IPS-20b (cell line): ENCODE measurements around the gene MRPS2.
"Not testable (repeated sequence)": the region's sequence is repeated elsewhere in the genome, so short reads cannot be mapped to it uniquely, and the experiment has no call there.

Experiments
- H3K27ac ChIP-seq: one replicate; pipeline ENCODE4 v1.5.1; 2013; ENCODE audit warnings: low read length
- H3K27me3 ChIP-seq: 2 replicates; pipeline ENCODE4 v1.6.1; 2013; ENCODE audit warnings: mild to moderate bottlenecking, low read length, inconsistent platforms; ENCODE audit not compliant: insufficient read depth
- H3K36me3 ChIP-seq: 2 replicates; pipeline ENCODE4 v1.6.1; 2013; ENCODE audit warnings: low read depth, mild to moderate bottlenecking, inconsistent platforms, low read length, moderate library complexity; ENCODE audit not compliant: insufficient read depth
- H3K4me1 ChIP-seq: 2 replicates; pipeline ENCODE4 v1.6.1; 2013; ENCODE audit warnings: mild to moderate bottlenecking, control low read depth, inconsistent platforms, low read length, moderate library complexity; ENCODE audit not compliant: insufficient read depth
- H3K4me3 ChIP-seq: 2 replicates; pipeline ENCODE4 v1.5.1; 2013; ENCODE audit warnings: mild to moderate bottlenecking, low read length, inconsistent platforms
- H3K9ac ChIP-seq: 2 replicates; pipeline ENCODE4 v1.6.1; 2013; ENCODE audit warnings: low read depth, mild to moderate bottlenecking, inconsistent platforms, low read length, moderate library complexity
- H3K9me3 ChIP-seq: 2 replicates; pipeline ENCODE4 v1.6.1; 2013; ENCODE audit warnings: mild to moderate bottlenecking, low read depth, low read length, inconsistent platforms; ENCODE audit not compliant: insufficient read depth

The MRPS2 gene

DNA sequence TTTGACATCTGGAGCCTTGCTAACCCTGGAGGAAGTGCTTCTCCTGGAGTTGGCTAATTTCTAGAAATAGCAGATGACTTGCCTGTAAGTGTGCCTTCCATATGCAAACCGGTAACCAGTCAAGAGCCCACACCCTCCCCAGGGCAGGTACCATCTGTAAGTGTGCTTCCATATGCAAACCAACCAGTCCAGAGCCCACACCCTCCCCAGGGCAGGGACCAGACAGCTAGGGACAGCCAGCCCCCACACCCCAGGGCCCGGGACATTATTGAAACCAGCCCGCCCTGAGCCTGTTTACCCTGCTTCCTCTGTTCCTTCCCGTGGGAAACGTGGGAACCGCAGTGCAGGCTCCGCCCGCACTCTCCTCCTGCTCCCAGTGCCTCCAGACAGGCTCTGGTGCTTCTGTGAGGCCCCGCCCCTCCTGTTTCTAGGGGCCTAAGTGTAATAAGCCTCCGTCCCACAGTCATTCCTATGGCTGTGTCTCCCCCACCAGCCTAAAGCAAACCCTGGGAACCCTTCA is 33.8 kb downstream of the MRPS2 start:
- H3K36me3 ChIP-seq, H3K9me3 ChIP-seq, H3K9ac ChIP-seq, H3K4me1 ChIP-seq, H3K27me3 ChIP-seq, H3K27ac ChIP-seq, H3K4me3 ChIP-seq: not testable (repeated sequence)

GRCh38 chr9:135534826-135535225 is 34.3 kb downstream of the MRPS2 start:
- not testable (repeated sequence) for H3K4me1 ChIP-seq, H3K9me3 ChIP-seq, H3K36me3 ChIP-seq, H3K27me3 ChIP-seq, H3K4me3 ChIP-seq, H3K27ac ChIP-seq, H3K9ac ChIP-seq

GRCh38 chr9:135535631-135536030 is 35.1 kb downstream of the MRPS2 start:
- H3K9ac ChIP-seq, H3K4me3 ChIP-seq, H3K9me3 ChIP-seq, H3K4me1 ChIP-seq, H3K36me3 ChIP-seq, H3K27me3 ChIP-seq, H3K27ac ChIP-seq: not testable (repeated sequence)

GRCh38 chr9:135536216-135536615 is 35.7 kb downstream of the MRPS2 start:
- Histone ChIP-seq H3K4me1 (no peaks in the 10 kb centered on the region), H3K36me3 (no peaks in the 10 kb centered on the region), H3K9ac (no peak overlapping the region), H3K9me3 (no peaks in the 10 kb centered on the region), H3K27me3 (no peaks in the 10 kb centered on the region), H3K27ac (no peak overlapping the region), H3K4me3 (no peak overlapping the region)

- not testable (repeated sequence) for H3K9me3 ChIP-seq, H3K27me3 ChIP-seq, H3K36me3 ChIP-seq, H3K4me1 ChIP-seq, H3K4me3 ChIP-seq, H3K9ac ChIP-seq, H3K27ac ChIP-seq
Measured at GRCh38 chr9:135543262-135543894, 42.9 kb downstream of the MRPS2 start.

- Histone ChIP-seq H3K36me3 (no peaks in the 10 kb centered on the region), H3K9me3 (no peaks in the 10 kb centered on the region), H3K27me3 (no peaks in the 10 kb centered on the region), H3K27ac (no peak overlapping the region), H3K4me1 (no peaks in the 10 kb centered on the region), H3K4me3 (no peak overlapping the region), H3K9ac (no peak overlapping the region)
Measured at GRCh38 chr9:135544981-135545635, 44.6 kb downstream of the MRPS2 start.

GRCh38 chr9:135545646-135546176 is 45.2 kb downstream of the MRPS2 start, which contains the start of gene OBP2A:
Gene OBP2A (plus strand): TSS chr9:135546126. CDS start chr9:135546181, 55 bp downstream.
- H3K27me3 ChIP-seq, H3K4me3 ChIP-seq, H3K9me3 ChIP-seq: not testable (repeated sequence)

GRCh38 chr9:135546792-135547617 is 46.5 kb downstream of the MRPS2 start:
- not testable (repeated sequence) for H3K9me3 ChIP-seq, H3K27me3 ChIP-seq

More at GRCh38 chr9:135545646-135546176, 45.2 kb downstream of the MRPS2 start, which contains the start of gene OBP2A:
- not testable (repeated sequence) for H3K27ac ChIP-seq, H3K36me3 ChIP-seq, H3K4me1 ChIP-seq, H3K9ac ChIP-seq

DNA sequence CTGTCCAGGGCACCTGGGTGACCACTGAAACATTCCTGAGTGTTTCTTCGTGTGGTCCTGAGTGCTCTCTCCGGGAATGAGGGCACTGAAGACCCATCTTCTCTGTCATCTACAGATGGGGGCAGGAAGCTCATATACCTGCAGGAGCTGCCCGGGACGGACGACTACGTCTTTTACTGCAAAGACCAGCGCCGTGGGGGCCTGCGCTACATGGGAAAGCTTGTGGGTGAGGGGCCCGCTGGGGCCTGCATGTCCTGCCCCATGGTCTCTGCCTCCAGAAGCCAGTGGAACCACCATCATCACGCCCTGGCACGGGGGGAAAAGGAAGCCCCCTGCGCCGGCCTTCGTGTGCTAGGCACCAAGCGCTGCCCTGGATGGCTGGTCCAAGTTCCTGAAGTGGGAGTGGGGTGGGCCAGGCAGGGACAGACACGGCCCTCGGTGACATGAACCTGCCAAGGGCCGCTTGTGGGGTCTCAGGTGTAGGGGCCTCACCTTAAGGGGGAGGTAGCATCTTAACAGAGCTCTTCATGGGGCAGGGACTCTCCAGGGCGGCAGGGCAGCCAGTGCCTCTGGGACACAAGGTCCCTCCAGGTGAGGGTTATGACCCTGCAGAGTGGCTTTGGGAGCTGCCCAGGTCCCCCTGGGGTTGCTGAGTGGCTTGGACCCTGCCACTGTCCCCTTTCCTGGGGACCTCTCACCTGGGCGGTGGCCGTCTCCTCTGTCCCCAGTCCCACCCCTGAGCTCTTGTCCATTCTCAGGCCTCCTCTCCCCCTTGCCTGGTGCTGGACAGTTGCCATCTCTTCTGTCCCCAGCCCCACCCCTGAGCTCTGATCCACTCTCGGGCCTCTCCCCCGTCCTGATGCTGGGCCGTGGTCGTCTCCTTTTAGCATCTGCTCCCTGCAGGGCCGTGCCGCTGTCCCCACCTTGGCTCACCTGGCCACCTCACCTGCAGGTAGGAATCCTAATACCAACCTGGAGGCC is 47.6 kb downstream of the MRPS2 start:
- no peaks in the 10 kb centered on the region for H3K27me3 ChIP-seq
- no peak overlapping the region for H3K9ac ChIP-seq

More at GRCh38 chr9:135546792-135547617, 46.5 kb downstream of the MRPS2 start:
- H3K4me1 ChIP-seq, H3K36me3 ChIP-seq, H3K27ac ChIP-seq, H3K9ac ChIP-seq, H3K4me3 ChIP-seq: not testable (repeated sequence)

DNA sequence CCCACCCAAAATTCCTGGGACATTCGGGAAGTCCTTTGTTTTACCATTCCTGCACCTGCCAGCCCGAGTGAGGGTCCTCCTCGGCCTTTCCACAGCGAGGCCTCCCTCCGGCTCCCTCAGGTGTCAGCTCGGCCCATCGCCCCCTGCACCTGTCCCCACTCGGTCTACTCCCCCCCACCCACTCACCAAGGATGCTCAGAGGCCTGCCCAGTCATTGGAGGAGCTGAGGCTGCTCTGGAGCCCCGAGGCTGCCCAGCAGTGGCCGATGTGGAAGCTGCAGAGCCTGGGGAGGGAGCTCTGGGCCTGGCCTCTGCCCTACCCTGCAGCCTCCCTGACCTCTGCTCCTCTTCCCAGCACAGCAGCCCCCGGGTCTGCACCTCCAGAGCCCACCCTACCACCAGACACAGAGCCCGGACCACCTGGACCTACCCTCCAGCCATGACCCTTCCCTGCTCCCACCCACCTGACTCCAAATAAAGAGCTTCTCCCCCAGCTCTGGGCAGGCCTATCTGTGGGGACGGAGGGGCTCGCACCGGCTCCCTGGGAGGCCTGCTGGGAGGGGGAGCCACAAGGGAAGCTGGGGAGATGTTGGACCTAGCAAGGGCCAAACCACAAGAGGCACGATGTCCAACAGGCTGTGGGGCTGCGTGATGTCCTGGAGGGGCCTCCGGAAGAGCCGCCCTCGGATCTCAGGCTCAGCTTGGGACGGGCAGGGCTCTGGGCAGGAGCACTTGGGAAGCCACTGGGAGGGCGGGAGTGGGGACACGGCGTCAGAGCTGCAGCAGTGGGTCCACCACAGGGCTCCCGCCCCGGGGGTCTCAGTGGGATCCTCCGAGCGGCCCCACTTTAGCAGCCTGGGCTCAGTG is 49.2 kb downstream of the MRPS2 start:
- not testable (repeated sequence) for H3K4me3 ChIP-seq, H3K4me1 ChIP-seq, H3K9me3 ChIP-seq, H3K36me3 ChIP-seq, H3K27me3 ChIP-seq, H3K9ac ChIP-seq, H3K27ac ChIP-seq

More for the DNA sequence above, 47.6 kb downstream of the MRPS2 start:
- Histone ChIP-seq H3K9me3 (no peaks in the 10 kb centered on the region), H3K4me3 (no peak overlapping the region), H3K36me3 (no peaks in the 10 kb centered on the region), H3K27ac (no peak overlapping the region), H3K4me1 (no peaks in the 10 kb centered on the region)
